NCI-H2107 treated with DMSO at 0.1 percent for 48 hours (cell line): ENCODE data around the gene TMEM121B.

Experiments
- DNase-seq: peaks from one replicate; lab custom pipeline; 2025; ENCODE audit not compliant: unreplicated experiment; lab: John Stamatoyannopoulos, UW

TMEM121B gene

DNA sequence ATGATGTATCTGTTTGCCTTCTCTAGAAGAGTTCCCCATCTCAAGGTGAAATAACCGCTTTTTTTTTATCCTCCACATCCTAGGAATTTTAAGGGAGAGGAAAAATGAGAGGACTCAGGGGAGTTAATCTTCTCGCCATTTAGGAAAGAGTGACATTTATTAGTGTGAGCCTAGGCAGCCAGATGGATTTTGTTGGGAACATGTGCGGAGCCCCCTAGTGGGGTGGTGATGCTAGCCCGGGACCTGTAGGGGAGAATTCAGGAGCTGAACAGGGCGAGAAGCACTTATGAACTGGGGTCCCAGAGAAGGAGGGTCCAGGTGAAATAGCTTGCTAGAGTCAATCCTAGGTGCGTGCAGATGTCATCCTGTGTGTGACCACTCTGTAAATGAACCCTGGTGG is 25.6 kb downstream of the TMEM121B start:
- DNase-seq = no peak

GRCh38 chr22:17093081-17093480 is 28.1 kb downstream of the TMEM121B start:
- no peak for DNase-seq

DNA sequence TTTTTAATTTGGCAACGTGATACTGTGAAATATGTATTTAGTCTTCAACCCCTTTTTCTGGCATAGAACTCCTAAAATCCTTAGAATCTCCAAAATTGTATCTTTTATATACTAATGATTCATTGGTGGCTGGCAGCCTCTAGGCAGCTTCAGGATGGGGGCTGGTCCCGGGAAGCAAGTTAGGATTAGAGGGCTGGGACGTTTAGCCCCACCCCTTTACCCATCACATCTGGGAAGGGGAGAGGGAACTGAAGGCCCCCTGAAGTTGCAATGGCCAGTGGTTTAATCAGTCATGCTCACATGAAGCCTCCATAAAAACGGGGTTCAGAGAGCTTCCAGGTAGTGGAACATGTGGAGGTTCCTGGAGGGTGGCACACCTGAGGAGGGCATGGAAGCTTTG is 29.3 kb downstream of the TMEM121B start:
- no peak for DNase-seq

GRCh38 chr22:17090550-17090949 is 30.6 kb downstream of the TMEM121B start:
- DNase-seq = no peak

DNA sequence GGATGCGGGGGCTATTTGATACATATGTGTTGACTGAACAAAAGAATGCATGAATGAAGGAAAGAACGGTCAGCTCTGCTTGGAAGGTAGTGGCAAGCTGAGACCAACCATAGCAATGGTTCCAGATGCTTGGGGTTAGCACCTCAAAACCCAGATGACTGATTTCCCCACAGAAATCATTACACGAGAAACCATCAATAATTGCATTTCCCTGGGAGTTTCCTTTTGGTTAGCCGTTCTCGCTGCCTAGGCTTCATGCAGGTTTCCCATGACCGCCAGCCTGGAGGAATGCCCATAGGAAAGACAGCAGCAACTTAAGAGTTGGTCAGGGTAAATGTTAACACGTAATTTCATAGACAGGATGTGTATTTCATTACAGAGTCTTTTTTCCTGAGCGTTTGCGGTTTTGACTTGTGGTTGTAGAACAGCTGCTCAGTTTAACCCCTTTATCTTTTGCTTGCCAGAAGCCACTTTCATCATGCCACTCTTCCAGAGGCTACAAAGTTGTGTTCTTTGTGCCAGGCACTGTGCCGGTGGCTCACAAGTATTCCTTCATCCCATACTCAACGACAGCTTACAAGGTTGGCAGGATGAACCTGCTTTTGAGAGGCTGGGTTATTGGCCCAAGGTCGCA is 33.5 kb downstream of the TMEM121B start:
- peak; percentile 74 for DNase-seq

- no peak for DNase-seq
Observed at GRCh38 chr22:17086788-17087497, 34.2 kb downstream of the TMEM121B start.

GRCh38 chr22:17086296-17086695 is 34.9 kb downstream of the TMEM121B start:
- no peak for DNase-seq

DNA sequence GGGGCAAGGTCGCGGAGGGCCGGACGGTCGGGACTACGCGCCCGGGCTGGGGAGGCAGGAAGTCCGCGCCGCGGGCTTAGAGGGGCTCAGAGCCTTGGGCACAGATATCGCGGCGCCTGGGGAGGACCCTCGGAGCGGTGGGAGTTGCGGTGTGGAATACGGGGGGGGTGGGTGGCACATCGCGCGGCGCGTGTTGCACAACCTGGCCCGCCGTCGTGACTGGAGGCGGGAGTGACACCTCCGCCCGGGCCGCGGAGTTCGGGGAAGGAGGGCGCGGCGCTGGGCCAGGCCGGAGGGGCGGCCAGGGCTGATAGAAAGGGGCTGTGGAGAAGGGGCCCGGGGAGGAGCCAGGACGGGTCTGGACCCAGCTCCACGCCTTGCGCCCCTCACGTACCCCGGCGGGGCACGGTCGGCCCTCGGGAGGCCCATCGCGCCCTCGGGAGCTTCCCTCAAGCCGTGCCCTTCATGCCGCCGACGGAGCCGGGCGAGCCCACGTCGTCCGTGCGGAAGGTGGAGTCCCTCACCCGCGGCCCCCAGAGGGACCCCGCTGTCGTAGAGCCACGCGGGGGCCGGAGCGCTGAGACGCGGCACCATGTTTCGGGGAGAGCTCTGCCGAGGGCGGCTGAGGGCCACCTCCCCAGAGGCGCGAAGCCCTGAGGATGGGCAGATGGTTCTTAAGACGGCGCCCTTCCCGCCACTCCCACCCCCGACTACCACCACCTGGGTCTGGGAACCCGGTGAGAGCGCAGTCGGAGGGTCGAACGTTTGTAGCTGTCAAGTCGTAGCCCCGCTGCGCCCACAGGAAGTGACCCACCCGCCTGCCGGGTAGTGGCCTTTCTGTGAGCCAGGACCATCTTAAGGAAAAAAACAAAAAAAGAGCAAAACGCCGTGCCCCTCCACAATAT is 35.6 kb downstream of the TMEM121B start:
- DNase-seq = no peak

DNA sequence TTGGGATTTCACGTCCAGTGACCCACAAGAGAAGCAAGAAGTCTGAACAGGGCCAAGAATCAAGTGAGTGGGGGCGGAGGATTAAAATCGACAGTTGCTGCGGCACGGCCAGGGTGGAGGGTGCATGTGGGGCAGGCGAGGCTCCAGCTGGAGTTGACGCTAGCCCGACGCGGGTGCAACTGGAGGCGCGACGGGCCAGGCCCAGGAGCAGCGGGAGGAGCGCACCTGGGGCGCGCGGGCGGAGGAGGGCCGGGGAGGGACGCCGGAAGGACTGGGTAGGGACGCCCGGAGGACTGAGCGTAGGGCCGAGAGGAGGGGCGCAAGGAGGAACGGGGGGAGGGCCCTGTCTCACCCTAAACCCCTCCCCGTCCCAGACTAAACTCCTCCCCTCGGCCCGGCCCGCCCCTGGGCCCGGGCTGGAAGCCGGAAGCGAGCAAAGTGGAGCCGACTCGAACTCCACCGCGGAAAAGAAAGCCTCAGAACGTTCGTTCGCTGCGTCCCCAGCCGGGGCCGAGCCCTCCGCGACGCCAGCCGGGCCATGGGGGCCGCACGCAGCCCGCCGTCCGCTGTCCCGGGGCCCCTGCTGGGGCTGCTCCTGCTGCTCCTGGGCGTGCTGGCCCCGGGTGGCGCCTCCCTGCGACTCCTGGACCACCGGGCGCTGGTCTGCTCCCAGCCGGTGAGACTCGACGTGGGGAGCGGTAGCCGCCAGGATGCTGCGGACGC is 36.4 kb downstream of the TMEM121B start, which contains the start of gene IL17RA:
IL17RA (plus strand) TSS at position 447 of the 723 bp plus-strand sequence; CDS start at position 539, 92 bp downstream.
- peak; percentile 15 for DNase-seq

DNA sequence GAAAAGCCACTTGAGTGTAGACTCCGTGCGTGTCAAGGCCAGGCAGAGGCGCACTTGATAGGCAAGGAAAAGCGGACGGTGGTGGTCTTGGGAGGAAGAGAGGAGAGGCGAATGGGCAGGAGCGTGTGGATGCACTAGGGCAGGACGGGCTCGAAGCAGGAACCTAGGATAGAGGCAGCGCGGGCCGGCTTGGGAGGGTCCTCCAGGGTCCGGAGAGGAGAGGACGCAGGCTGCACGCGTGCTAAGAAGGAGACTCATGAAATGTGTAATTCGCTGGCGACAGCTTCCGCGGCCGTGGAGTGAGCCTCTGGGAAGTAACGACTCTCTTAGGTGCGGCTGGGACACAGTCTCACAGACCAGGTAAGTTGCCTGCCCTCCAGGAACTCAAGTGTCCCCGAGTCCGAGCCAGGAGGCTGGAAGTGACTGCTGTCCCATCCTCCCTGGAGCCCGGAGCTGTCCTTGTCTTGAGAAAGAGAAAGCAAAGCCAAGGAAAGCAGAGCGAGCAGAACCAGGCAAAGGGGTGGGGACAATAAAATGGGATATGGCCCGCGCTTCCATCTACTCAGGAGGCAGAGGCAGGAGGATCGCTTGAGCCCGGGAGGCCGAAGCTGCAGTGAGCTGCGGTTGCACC is 37.2 kb downstream of the TMEM121B start:
- no peak for DNase-seq

DNA sequence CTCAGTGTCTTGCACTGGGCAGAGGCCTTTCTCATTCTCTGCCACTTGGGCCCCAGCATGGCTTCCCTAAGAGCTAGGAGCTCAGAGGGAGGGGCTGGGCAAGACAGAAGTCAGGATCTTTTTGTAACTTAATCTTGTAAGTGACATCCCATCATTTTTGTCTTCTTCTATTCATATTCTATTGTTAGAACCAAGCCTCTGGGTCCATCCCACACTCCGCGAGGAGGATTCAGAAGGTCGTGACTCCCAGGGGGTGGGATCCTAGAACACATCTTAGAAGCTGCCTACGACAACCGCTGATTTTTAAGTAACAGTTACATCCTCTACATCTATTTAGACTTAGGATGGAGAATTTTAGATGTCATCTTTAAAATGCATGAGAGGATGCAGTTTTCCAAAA is 37.9 kb downstream of the TMEM121B start:
- no peak for DNase-seq

DNA sequence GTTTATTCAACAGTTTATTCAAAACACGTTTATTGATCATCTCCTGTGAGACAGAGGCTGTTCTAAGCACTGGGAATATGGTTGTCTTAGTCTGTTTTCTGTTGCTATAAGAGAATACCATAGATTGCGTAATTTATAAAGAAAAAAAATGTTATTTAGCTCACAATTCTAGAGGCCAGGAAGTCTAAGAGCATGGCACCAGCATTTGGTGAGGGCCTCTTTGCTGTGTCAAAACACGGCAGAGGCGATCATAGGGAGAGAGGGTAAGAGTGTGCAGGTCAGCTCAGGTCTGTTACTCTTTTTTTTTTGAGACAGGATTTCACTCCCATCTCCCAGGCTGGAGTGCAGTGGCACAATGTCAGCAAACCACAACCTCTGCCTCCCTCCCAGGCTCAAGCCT is 41.6 kb downstream of the TMEM121B start:
- no peak for DNase-seq

DNA sequence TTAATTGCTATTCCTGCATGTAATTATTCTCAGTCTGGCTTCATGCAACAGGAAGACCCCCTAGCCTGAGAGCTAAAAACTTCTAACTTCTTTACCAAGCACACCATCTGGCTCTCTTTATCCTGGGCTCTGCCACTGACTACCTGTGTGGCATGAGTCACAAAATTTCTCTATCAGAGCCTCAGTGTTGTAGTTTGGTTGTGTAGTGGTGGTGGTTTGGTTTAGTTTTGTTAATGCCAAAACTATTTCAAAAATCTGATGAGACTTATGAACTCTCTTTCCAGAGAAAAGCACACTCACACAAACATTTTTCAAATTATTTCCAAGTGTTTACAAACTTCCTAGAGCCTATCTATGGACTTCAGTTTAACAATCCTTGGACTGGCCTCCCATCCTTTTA is 43.9 kb downstream of the TMEM121B start:
- no peak for DNase-seq

DNA sequence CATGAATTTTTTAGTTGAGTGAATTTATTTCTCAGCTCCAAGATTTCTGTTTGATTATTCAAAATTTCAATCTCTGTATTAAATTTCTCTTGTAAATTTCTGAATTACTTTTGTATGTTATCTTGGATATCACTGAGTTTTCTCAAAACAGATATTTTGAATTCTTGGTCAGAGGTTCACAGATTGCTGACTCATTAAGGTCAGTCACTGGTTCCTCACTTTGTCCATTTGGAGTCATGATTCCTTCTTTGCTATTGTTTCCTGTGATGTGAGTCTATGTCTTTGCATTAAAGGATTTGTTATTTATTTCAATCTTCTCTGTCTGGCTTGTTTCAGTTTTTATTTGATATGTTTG is 46.5 kb downstream of the TMEM121B start:
- no peak for DNase-seq

GRCh38 chr22:17072877-17073276 is 48.3 kb downstream of the TMEM121B start:
- DNase-seq = no peak
